Measurements from ENCODE around the gene ACAA1. TPM values are rescaled to one million over a fixed set of nuclear protein-coding genes. Genes with fewer than 3 reads are reported as not detected.
A peak's percentile ranks its signal among the peaks of the same experiment; 100 is the strongest.

Gene ACAA1
- total RNA-seq, 2 experiments from 2014 or later = 56.4 to 58.9 TPM

- Mint-ChIP-seq H3K27me3 (no peaks in the 10 kb centered on the region), H3K4me1 (ENCODE audit: low read depth) (peaks cover 34% of the 10 kb centered on the region), H3K9me3 (no peaks in the 10 kb centered on the region), H3K4me3 (no peak overlapping the region), H3K36me3 (ENCODE audit: low read depth) (peaks cover 51% of the 10 kb centered on the region), H3K27ac (no peak overlapping the region)
- ChIA-PET POLR2A (interaction anchor here (2.1 kb wide), 1 partner anchor 22 kb away, joined by 16 read pairs; the partner anchor contains the start of gene OXSR1), CTCF (no interaction called here)
- intact Hi-C loops (cut with DNase I, micrococcal nuclease) = no loop called here
- ATAC-seq (ENCODE audit: poor library complexity) = no peak
- no peak overlapping the region for H3K4me3 ChIP-seq (ENCODE audit: low read length)
- H3K9me3 ChIP-seq (ENCODE audit: control insufficient read depth in 1 of 2, insufficient read depth in 1 of 2, low read length in 2 of 2) = peaks cover 0 to 17% of the 10 kb centered on the region in 2 experiments
- H3K27ac ChIP-seq (ENCODE audit: low read depth in 1 of 2, low read length in 2 of 2) = no peak overlapping the region
- DNase-seq = no peak
- H3K27me3 ChIP-seq (ENCODE audit: control insufficient read depth in 1 of 2, insufficient read depth in 2 of 2, low read length in 2 of 2) = no peaks in the 10 kb centered on the region
- TF ChIP-seq CTCF (IDR thresholded peaks at IDR 0.05) = no peak
- peaks cover 32% of the 10 kb centered on the region for H3K4me1 ChIP-seq (ENCODE audit: insufficient read depth, low read length)
- peaks cover 24% of the 10 kb centered on the region for H3K36me3 ChIP-seq (ENCODE audit: insufficient read depth, low read length)
Measured at GRCh38 chr3:38142959-38143358, 6.0 kb upstream of the ACAA1 start.

- Mint-ChIP-seq H3K27me3 (no peaks in the 10 kb centered on the region), H3K4me1 (ENCODE audit: low read depth) (peaks cover 41% of the 10 kb centered on the region), H3K36me3 (ENCODE audit: low read depth) (peaks cover 53% of the 10 kb centered on the region), H3K9me3 (no peaks in the 10 kb centered on the region), H3K27ac (peak overlapping the region; percentile 43), H3K4me3 (peak overlapping the region; percentile 37)
- Histone ChIP-seq H3K4me1 (ENCODE audit: insufficient read depth, low read length) (peaks cover 38% of the 10 kb centered on the region), H3K4me3 (ENCODE audit: low read length) (no peak overlapping the region), H3K36me3 (ENCODE audit: insufficient read depth, low read length) (peaks cover 24% of the 10 kb centered on the region), H3K27ac (ENCODE audit: low read depth in 1 of 2, low read length in 2 of 2) (no peak overlapping the region), H3K27me3 (ENCODE audit: control insufficient read depth in 1 of 2, insufficient read depth in 2 of 2, low read length in 2 of 2) (no peaks in the 10 kb centered on the region), H3K9me3 (ENCODE audit: control insufficient read depth in 1 of 2, insufficient read depth in 1 of 2, low read length in 2 of 2) (peaks cover 0 to 9% of the 10 kb centered on the region in 2 experiments)
- TF ChIP-seq CTCF (IDR thresholded peaks at IDR 0.05) = no peak
- intact Hi-C loops (cut with DNase I, micrococcal nuclease) = no loop called here
- ATAC-seq (ENCODE audit: poor library complexity) (no peak), DNase-seq (no peak)
- ChIA-PET POLR2A (interaction anchor here (2.1 kb wide), 1 partner anchor 23 kb away, joined by 16 read pairs; the partner anchor contains the start of gene OXSR1), CTCF (interaction anchor here (0.6 kb wide), 1 partner anchor 26 kb away, joined by 4 read pairs; no protein-coding TSS in a partner anchor)
Measured at GRCh38 chr3:38141952-38142273, 5.0 kb upstream of the ACAA1 start.

- Mint-ChIP-seq H3K9me3 (no peaks in the 10 kb centered on the region), H3K4me3 (peak overlapping the region; percentile 64), H3K27ac (peak overlapping the region; percentile 87), H3K4me1 (ENCODE audit: low read depth) (peaks cover 42% of the 10 kb centered on the region), H3K27me3 (no peaks in the 10 kb centered on the region), H3K36me3 (ENCODE audit: low read depth) (peaks cover 54% of the 10 kb centered on the region)
- TF ChIP-seq CTCF (IDR thresholded peaks at IDR 0.05) = no peak
- no peak overlapping the region for H3K4me3 ChIP-seq (ENCODE audit: low read length)
- CTCF ChIA-PET = no interaction called here
- intact Hi-C loops (cut with DNase I, micrococcal nuclease) = no loop called here
- H3K27ac ChIP-seq (ENCODE audit: low read depth in 1 of 2, low read length in 2 of 2) = no peak overlapping the region
- peaks cover 39% of the 10 kb centered on the region for H3K4me1 ChIP-seq (ENCODE audit: insufficient read depth, low read length)
- H3K27me3 ChIP-seq (ENCODE audit: control insufficient read depth in 1 of 2, insufficient read depth in 2 of 2, low read length in 2 of 2) = no peaks in the 10 kb centered on the region
- ATAC-seq (ENCODE audit: poor library complexity) = no peak
- DNase-seq = no peak
- POLR2A ChIA-PET = interaction anchor here (2.1 kb wide), 1 partner anchor 23 kb away, joined by 16 read pairs; the partner anchor contains the start of gene OXSR1
- peaks cover 0 to 4% of the 10 kb centered on the region in 2 experiments for H3K9me3 ChIP-seq (ENCODE audit: control insufficient read depth in 1 of 2, insufficient read depth in 1 of 2, low read length in 2 of 2)
- H3K36me3 ChIP-seq (ENCODE audit: insufficient read depth, low read length) = peaks cover 24% of the 10 kb centered on the region
Measured at GRCh38 chr3:38141173-38141951, 4.4 kb upstream of the ACAA1 start.
